HepG2 (cell line): ENCODE data around the gene ATP11C. TPM values are rescaled to one million over a fixed set of nuclear protein-coding genes. Genes with fewer than 3 reads are reported as not detected.

Source experiments
- ATAC-seq: fragments of 200-7000 bp; cut with Tn5 transposase; 3 replicates; pipeline ENCODE4 v1.9.1; 2020; ENCODE audit warnings: mild to moderate bottlenecking, moderate library complexity
- BruUV-seq: library from RNA; stranded (reverse); fragments of 400-500 nt; replicated peaks from 2 replicates; lab custom pipeline; 2021; lab: Mats Ljungman, UMichigan
- CTCF ChIA-PET: fragments of 300-600 bp; formaldehyde crosslinking; extraction: SDS; loops from one replicate; lab custom pipeline; 2021; ENCODE audit warnings: low total read pairs, inconsistent platforms, low intra/inter-chr PET ratio; lab: Yijun Ruan, JAX
- POLR2A ChIA-PET: fragments of 350-600 bp; sonication (Branson Sonifier 250); formaldehyde crosslinking; loops from one replicate; lab custom pipeline; 2020; ENCODE audit warnings: antibody characterized with exemption, inconsistent platforms; lab: Yijun Ruan, JAX
- DNase-seq: peaks from one replicate; pipeline ENCODE4 v3.0.0-alpha.2; 2015; ENCODE audit warnings: low spot score
- FAIRE-seq: peaks from 3 replicates; lab custom pipeline; 2011; peaks lifted over from hg19 to GRCh38; lab: Jason Lieb, UNC
- H2AFZ ChIP-seq: one replicate; pipeline ENCODE4 v1.6.1; 2011; ENCODE audit warnings: low read length, inconsistent platforms
- H3K27ac ChIP-seq: fragments of 300-600 bp; 3 replicates; pipeline ENCODE4 v1.8.0; 2011; ENCODE audit warnings: mixed run types, mild to moderate bottlenecking, mixed read lengths, low read length, inconsistent platforms; ENCODE audit not compliant: insufficient read depth; ENCODE audit errors: extremely low read length
- H3K27me3 ChIP-seq, 2 experiments: fragments of 200-600 bp in 1 of 2; 2 replicates in 1 of 2; 3 replicates in 1 of 2; pipeline versions ENCODE4 v1.6.0 to v1.8.0; 2011; ENCODE audit warnings: low read length in 2 of 2, mild to moderate bottlenecking in 2 of 2, moderate library complexity in 2 of 2, inconsistent platforms in 1 of 2; ENCODE audit not compliant: insufficient read depth in 2 of 2, control insufficient read depth in 1 of 2
- H3K36me3 ChIP-seq, 2 experiments: fragments of 200-600 bp in 1 of 2; replicated peaks in 1 of 2; 2 replicates in 1 of 2; 3 replicates in 1 of 2; pipeline versions ENCODE4 v1.5.1 to v1.8.0; 2011; ENCODE audit warnings: low read length in 2 of 2, inconsistent platforms in 1 of 2; ENCODE audit not compliant: insufficient read depth in 2 of 2, control insufficient read depth in 1 of 2
- H3K4me1 ChIP-seq: 2 replicates; pipeline ENCODE4 v1.5.1; 2012; ENCODE audit warnings: low read length, inconsistent platforms; ENCODE audit not compliant: insufficient read depth
- H3K4me2 ChIP-seq: 2 replicates; pipeline ENCODE4 v1.6.0; 2011; ENCODE audit warnings: low read depth, low read length, inconsistent platforms
- H3K4me3 ChIP-seq, 3 experiments: fragments of 200-600 bp in 1 of 3; sonication (generic), shearing (Covaris generic) in 1 of 3; replicated peaks in 1 of 3; 2 replicates each; pipeline ENCODE4 v1.5.1; 2011 to 2016; ENCODE audit warnings: low read length in 3 of 3, inconsistent platforms in 2 of 3, low read depth in 2 of 3, mild to moderate bottlenecking in 2 of 3, control low read depth in 1 of 3, mixed read lengths in 1 of 3; ENCODE audit not compliant: insufficient read depth in 1 of 3
- H3K79me2 ChIP-seq: one replicate; pipeline ENCODE4 v1.6.1; 2011; ENCODE audit warnings: low read length, inconsistent platforms; ENCODE audit not compliant: insufficient read depth
- H3K9ac ChIP-seq: 2 replicates; pipeline ENCODE4 v1.6.0; 2011; ENCODE audit warnings: mild to moderate bottlenecking, low read depth, low read length, inconsistent platforms; ENCODE audit not compliant: insufficient read depth
- H3K9me3 ChIP-seq: 2 replicates; pipeline ENCODE4 v1.5.1; 2012; ENCODE audit warnings: mild to moderate bottlenecking, low read length
- H4K20me1 ChIP-seq: 2 replicates; pipeline ENCODE4 v1.6.0; 2011; ENCODE audit warnings: inconsistent platforms, mild to moderate bottlenecking, low read length, moderate library complexity; ENCODE audit not compliant: insufficient read depth
- ATF1 ChIP-seq: IDR thresholded peaks from 2 replicates; pipeline ENCODE4 v1.6.1; 2016; ENCODE audit warnings: mild to moderate bottlenecking, control low read depth
- DNMT3B ChIP-seq: conservative IDR thresholded peaks from 2 replicates; pipeline ENCODE4 v1.6.1; 2016; ENCODE audit warnings: missing biosample characterization, control low read depth
- GFI1 ChIP-seq: sonication (generic); formaldehyde crosslinking; IDR thresholded peaks from 2 replicates; pipeline ENCODE4 v1.5.0; 2020; ENCODE audit warnings: missing genetic modification reagents, mild to moderate bottlenecking, borderline replicate concordance
- GTF2F1 ChIP-seq: fragments of 150-350 bp; IDR thresholded peaks from 2 replicates; pipeline ENCODE4 v1.6.1; 2014; ENCODE audit warnings: low read length
- HDAC2 ChIP-seq: sonication (generic); formaldehyde crosslinking; IDR thresholded peaks from 2 replicates; pipeline ENCODE4 v1.4.0; 2020; ENCODE audit warnings: missing genetic modification reagents
- MAF1 ChIP-seq: sonication (generic); formaldehyde crosslinking; IDR thresholded peaks from 2 replicates; pipeline ENCODE4 v1.5.0; 2020; ENCODE audit warnings: missing genetic modification reagents, borderline replicate concordance
- MAFK ChIP-seq, 2 experiments: IDR thresholded peaks in 1 of 2; conservative IDR thresholded peaks in 1 of 2; 2 replicates each; pipeline ENCODE4 v1.6.1; 2011; ENCODE audit warnings: improper control_type of control experiment in 2 of 2, low read length in 2 of 2
- PBX2 ChIP-seq: IDR thresholded peaks from 2 replicates; pipeline ENCODE4 v1.6.1; 2016; ENCODE audit warnings: control low read depth
- RARG ChIP-seq: sonication (generic); formaldehyde crosslinking; IDR thresholded peaks from 2 replicates; pipeline ENCODE4 v1.4.0; 2020; ENCODE audit warnings: low read depth, mild to moderate bottlenecking, missing genetic modification reagents
- SRSF1 ChIP-seq: fragments of 200-400 bp; formaldehyde crosslinking; optimal IDR thresholded peaks from 2 replicates; pipeline ENCODE3; 2017; ENCODE audit warnings: mild to moderate bottlenecking, low read depth, low read length, moderate library complexity
- ZBTB3 ChIP-seq: sonication (generic); formaldehyde crosslinking; IDR thresholded peaks from 2 replicates; pipeline ENCODE4 v1.4.0; 2020; ENCODE audit warnings: low read depth, mild to moderate bottlenecking, moderate library complexity, missing genetic modification reagents, borderline replicate concordance
- ZNF326 ChIP-seq: sonication (generic); formaldehyde crosslinking; IDR thresholded peaks from 2 replicates; pipeline ENCODE4 v1.4.0; 2020; ENCODE audit warnings: missing genetic modification reagents, borderline replicate concordance
- ZNF616 ChIP-seq: sonication (generic); formaldehyde crosslinking; IDR thresholded peaks from 2 replicates; pipeline ENCODE4 v1.5.0; 2020; ENCODE audit warnings: low read depth, mild to moderate bottlenecking, missing genetic modification reagents
- ZNF747 ChIP-seq: sonication (generic); formaldehyde crosslinking; IDR thresholded peaks from 2 replicates; pipeline ENCODE4 v1.8.1; 2023; ENCODE audit warnings: missing genetic modification reagents, mild to moderate bottlenecking, borderline replicate concordance
- WGBS: methylation state at CpG from one replicate; pipeline ENCODE4 v1.1.6; 2017; ENCODE audit warnings: low lambda C conversion rate; 5-methylcytosine and 5-hydroxymethylcytosine counted together
- in situ Hi-C: cut with HindIII; loops from 2 replicates; pipeline ENCODE4 v1.10.0; 2017; ENCODE audit warnings: low pct_unique_long_range_greater_than_20kb; ENCODE audit not compliant: extremely low pct_ligation_motif_present
- intact Hi-C: fragments of 100-400 bp; cut with micrococcal nuclease; formaldehyde crosslinking; loops from one replicate; pipeline ENCODE4 v1.10.0; 2022; ENCODE audit not compliant: unreplicated experiment
- polyA plus RNA-seq, 8 experiments: library from polyadenylated mRNA; depleted of rRNA in 3 of 8; stranded (reverse) in 7 of 8; unstranded in 1 of 8; fragments of >200 nt; fragmentation: Illumina TruSeq in 4 of 8; extraction: Trizol in 4 of 8; gene quantifications; 2 replicates each; pipeline versions ENCODE4 v1.2.1 to v1.2.3, GENCODE V29; 2011 to 2016; ENCODE audit warnings: low read depth in 4 of 8, missing spikeins in 1 of 8, mixed read lengths in 1 of 8; ENCODE audit not compliant: insufficient read depth in 1 of 8
- total RNA-seq, 5 experiments: library from RNA; depleted of rRNA; stranded (reverse); fragments of >200 nt; fragmentation: Illumina TruSeq; extraction: Trizol; gene quantifications; 2 replicates each; pipeline ENCODE4 v1.2.3, GENCODE V29; 2016; ENCODE audit warnings: low read depth in 1 of 5
- TF ChIP-seq, protein P1 (sequence below): sonication (generic); formaldehyde crosslinking; IDR thresholded peaks from 2 replicates; pipeline ENCODE4 v1.4.0; 2020; ENCODE audit warnings: mild to moderate bottlenecking, low read depth, missing genetic modification reagents
- TF ChIP-seq, protein P2 (sequence below): sonication (generic); formaldehyde crosslinking; IDR thresholded peaks from 2 replicates; pipeline ENCODE4 v1.5.0; 2020; ENCODE audit warnings: missing genetic modification reagents
- TF ChIP-seq, protein P3 (sequence below): fragments of 450-650 bp; IDR thresholded peaks from 2 replicates; pipeline ENCODE4 v1.6.1; 2016

The ATP11C gene
- total and polyA plus RNA-seq, 2 of the 13 experiments (the other 11 are each of a cell fraction or from before 2014, with no cell fraction given): 8.5 to 16.9 TPM

GRCh38 chrX:139736151-139736550 is 196.7 kb downstream of the ATP11C start:
- Histone ChIP-seq H3K9me3 (no peaks in the 10 kb centered on the region), H2AFZ (no peak overlapping the region), H3K27me3 (no peaks in the 10 kb centered on the region), H3K79me2 (no peaks in the 10 kb centered on the region), H3K27ac (no peak overlapping the region), H3K9ac (no peak overlapping the region), H3K4me2 (no peak overlapping the region), H3K4me1 (no peaks in the 10 kb centered on the region), H4K20me1 (no peaks in the 10 kb centered on the region), H3K36me3 (no peaks in the 10 kb centered on the region), H3K4me3 (no peak overlapping the region)
- no TSS peak for BruUV-seq
- TF ChIP-seq, protein P1, sequence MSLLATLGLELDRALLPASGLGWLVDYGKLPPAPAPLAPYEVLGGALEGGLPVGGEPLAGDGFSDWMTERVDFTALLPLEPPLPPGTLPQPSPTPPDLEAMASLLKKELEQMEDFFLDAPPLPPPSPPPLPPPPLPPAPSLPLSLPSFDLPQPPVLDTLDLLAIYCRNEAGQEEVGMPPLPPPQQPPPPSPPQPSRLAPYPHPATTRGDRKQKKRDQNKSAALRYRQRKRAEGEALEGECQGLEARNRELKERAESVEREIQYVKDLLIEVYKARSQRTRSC (CRISPR knock-in tag): no peak
- TF ChIP-seq ZNF616 (no peak), ZNF747 (CRISPR knock-in tag) (no peak), HDAC2 (no peak), RARG (CRISPR knock-in tag) (no peak), PBX2 (CRISPR knock-in tag) (no peak), DNMT3B (CRISPR knock-in tag) (no peak), MAFK (conservative IDR thresholded peaks at IDR 0.05 in 1 of 2, IDR thresholded peaks at IDR 0.05 in 1 of 2; ENCODE audit: low read length in 2 of 2) (no peak), ZBTB3 (no peak), SRSF1 (no peak), ZNF326 (CRISPR knock-in tag) (no peak), GFI1 (CRISPR knock-in tag) (no peak), ATF1 (no peak), GTF2F1 (no peak), MAF1 (CRISPR knock-in tag) (no peak)
- TF ChIP-seq, protein P2, sequence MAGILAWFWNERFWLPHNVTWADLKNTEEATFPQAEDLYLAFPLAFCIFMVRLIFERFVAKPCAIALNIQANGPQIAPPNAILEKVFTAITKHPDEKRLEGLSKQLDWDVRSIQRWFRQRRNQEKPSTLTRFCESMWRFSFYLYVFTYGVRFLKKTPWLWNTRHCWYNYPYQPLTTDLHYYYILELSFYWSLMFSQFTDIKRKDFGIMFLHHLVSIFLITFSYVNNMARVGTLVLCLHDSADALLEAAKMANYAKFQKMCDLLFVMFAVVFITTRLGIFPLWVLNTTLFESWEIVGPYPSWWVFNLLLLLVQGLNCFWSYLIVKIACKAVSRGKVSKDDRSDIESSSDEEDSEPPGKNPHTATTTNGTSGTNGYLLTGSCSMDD (CRISPR knock-in tag): no peak
- TF ChIP-seq, protein P3, sequence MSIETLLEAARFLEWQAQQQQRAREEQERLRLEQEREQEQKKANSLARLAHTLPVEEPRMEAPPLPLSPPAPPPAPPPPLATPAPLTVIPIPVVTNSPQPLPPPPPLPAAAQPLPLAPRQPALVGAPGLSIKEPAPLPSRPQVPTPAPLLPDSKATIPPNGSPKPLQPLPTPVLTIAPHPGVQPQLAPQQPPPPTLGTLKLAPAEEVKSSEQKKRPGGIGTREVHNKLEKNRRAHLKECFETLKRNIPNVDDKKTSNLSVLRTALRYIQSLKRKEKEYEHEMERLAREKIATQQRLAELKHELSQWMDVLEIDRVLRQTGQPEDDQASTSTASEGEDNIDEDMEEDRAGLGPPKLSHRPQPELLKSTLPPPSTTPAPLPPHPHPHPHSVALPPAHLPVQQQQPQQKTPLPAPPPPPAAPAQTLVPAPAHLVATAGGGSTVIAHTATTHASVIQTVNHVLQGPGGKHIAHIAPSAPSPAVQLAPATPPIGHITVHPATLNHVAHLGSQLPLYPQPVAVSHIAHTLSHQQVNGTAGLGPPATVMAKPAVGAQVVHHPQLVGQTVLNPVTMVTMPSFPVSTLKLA: no peak
- CTCF ChIA-PET: no interaction called here
- DNase-seq (no peak), FAIRE-seq (no peak), ATAC-seq (no peak)
- WGBS: 100% methylated on average over 1 of the region's 1 CpG
- in situ Hi-C loops: no loop called here
- intact Hi-C loops: no loop called here
- POLR2A ChIA-PET: no interaction called here
